Kidney (tissue), 14 donors: ENCODE measurements around the gene HGFAC. TPM values are rescaled to one million over a fixed set of nuclear protein-coding genes. Genes with fewer than 3 reads are reported as not detected.
A peak's percentile ranks its signal among the peaks of the same experiment; 100 is the strongest.

Experiments used
- DNase-seq, 5 donors: peaks; one replicate each; pipeline ENCODE4 v3.0.0-alpha.2; 2013 to 2020
- FAIRE-seq: peaks from 2 replicates; lab custom pipeline; 2012; peaks lifted over from hg19 to GRCh38; lab: Jason Lieb, UNC
- H3K27ac ChIP-seq, 2 donors: one replicate each; pipeline ENCODE4 v1.7.0; 2013; ENCODE audit warnings: low read depth in 2 of 2, low read length in 2 of 2, inconsistent platforms in 1 of 2
- H3K27me3 ChIP-seq: one replicate; pipeline ENCODE4 v1.7.1; 2013; ENCODE audit warnings: low read length, inconsistent platforms; ENCODE audit not compliant: control insufficient read depth, insufficient read depth
- H3K36me3 ChIP-seq, 3 donors: one replicate each; pipeline versions ENCODE4 v1.7.0 to v1.7.1; 2013; ENCODE audit warnings: low read length in 3 of 3, control low read depth in 1 of 3, inconsistent platforms in 1 of 3; ENCODE audit not compliant: insufficient read depth in 3 of 3, control insufficient read depth in 2 of 3
- H3K4me1 ChIP-seq, 3 donors: one replicate each; pipeline versions ENCODE4 v1.7.0 to v1.7.1; 2013; ENCODE audit warnings: low read length in 3 of 3, inconsistent platforms in 1 of 3, low read depth in 1 of 3; ENCODE audit not compliant: control insufficient read depth in 2 of 3, insufficient read depth in 2 of 3
- H3K4me3 ChIP-seq, 3 donors: one replicate each; pipeline versions ENCODE4 v1.7.0 to v1.8.1; 2013; ENCODE audit warnings: low read length in 3 of 3, control low read depth in 1 of 3, inconsistent platforms in 1 of 3
- H3K9ac ChIP-seq, 3 donors: one replicate each; pipeline versions ENCODE4 v1.7.0 to v1.7.1; 2013; ENCODE audit warnings: low read length in 3 of 3, control low read depth in 1 of 3, inconsistent platforms in 1 of 3
- H3K9me3 ChIP-seq, 3 donors: one replicate each; pipeline versions ENCODE4 v1.7.0 to v1.7.1; 2013; ENCODE audit warnings: low read length in 3 of 3, control low read depth in 1 of 3, inconsistent platforms in 1 of 3; ENCODE audit not compliant: control insufficient read depth in 2 of 3, insufficient read depth in 1 of 3
- CTCF ChIP-seq: IDR thresholded peaks from 3 replicates; pipeline ENCODE4 v1.5.1; 2012; ENCODE audit warnings: mild to moderate bottlenecking, moderate library complexity, borderline replicate concordance; ENCODE audit not compliant: insufficient read depth; ENCODE audit errors: extremely low read depth
- intact Hi-C: fragments of 100-400 bp; cut with DNase I; formaldehyde crosslinking; loops from one replicate; pipeline ENCODE4 v1.11.1; 2022
- polyA plus RNA-seq: library from polyadenylated mRNA; stranded (reverse); fragments of 350-450 nt; fragmentation: Illumina TruSeq; extraction: RNeasy Lipid Tissue Mini Kit (QIAGEN cat#74804); gene quantifications from one replicate; pipeline ENCODE4 v1.2.3, GENCODE V29; 2014; ENCODE audit warnings: low read depth, low replicate concordance; ENCODE audit not compliant: insufficient read depth
- total RNA-seq: library from RNA; stranded (reverse); fragmentation: NEBNext Ultra II Directional; extraction: Animal tissue kit (Norgen Biotek cat#: 25700); gene quantifications from one replicate; pipeline ENCODE4 v1.2.1, GENCODE V29; 2021
- donor health status: control.
- donor health status: control.
- donor health status: control.
- donor health status: control.
- donor health status: control.
- donor health status: DM: yes; HTN: yes; CAD: no.
- donor health status: Normal renal cell carcinoma (clear cell type).

The HGFAC gene
- total and polyA plus RNA-seq, 2 donors from 2014 or later = 0.86 to 1.6 TPM

DNA sequence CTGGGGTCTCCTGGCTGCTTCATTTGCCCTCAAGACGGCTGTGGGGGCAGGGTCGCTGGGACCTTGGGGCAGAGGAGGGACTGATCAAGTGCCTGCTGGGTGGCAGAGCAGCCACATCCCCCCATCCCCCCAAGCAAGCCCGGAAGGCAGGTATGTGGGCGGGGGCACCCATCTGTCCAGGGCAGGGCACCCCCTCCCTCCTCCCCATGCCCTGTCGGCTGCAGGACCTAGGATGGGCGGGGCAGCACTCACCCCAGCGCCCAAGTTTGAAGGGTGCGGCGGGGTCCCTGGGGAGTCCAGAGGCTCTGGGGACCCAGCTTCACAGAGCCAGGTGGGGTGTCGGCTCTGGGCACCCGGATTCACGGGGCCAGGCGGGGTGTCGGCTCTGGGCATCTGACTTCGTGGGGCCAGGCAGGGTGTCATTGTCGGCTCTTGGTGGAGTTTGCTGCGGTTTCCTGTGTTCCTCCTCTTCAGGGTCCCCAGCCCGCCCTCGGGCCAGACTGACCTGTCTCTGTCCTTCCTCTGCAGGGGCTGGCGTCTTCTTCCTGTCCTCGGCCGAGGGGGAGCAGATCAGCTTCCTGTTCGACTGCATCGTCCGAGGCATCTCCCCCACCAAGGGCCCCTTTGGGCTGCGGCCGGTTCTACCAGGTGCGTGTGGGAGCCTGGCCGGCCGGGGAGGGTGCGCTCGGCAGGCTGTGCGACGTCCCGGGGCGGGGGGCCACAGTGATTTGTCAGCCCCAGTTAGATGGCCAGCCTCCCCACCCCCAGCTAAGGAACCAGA lies 43.4 kb downstream of the HGFAC start:
- peak; percentile 64 to 89 (median 73) for DNase-seq
- no peak for FAIRE-seq
- H3K27ac ChIP-seq = peak overlapping the region; percentile 32 to 65

GRCh38 chr4:3485886-3486540 lies 44.2 kb downstream of the HGFAC start:
- Histone ChIP-seq H3K4me3 (no peak overlapping the region), H3K9ac (no peak overlapping the region), H3K9me3 (no peaks in the 10 kb centered on the region), H3K27me3 (no peaks in the 10 kb centered on the region), H3K27ac (no peak overlapping the region), H3K36me3 (no peaks in the 10 kb centered on the region), H3K4me1 (peaks cover 0 to 12% (median 0%) of the 10 kb centered on the region in 3 donors)
- FAIRE-seq (no peak), DNase-seq (no peak)
- no peak for TF ChIP-seq CTCF
- intact Hi-C loops = no loop called here

More for the DNA sequence above, 43.4 kb downstream of the HGFAC start:
- Histone ChIP-seq H3K9me3 (no peaks in the 10 kb centered on the region), H3K4me1 (peaks cover 0 to 12% (median 0%) of the 10 kb centered on the region in 3 donors), H3K36me3 (no peaks in the 10 kb centered on the region), H3K4me3 (no peak overlapping the region), H3K9ac (no peak overlapping the region), H3K27me3 (no peaks in the 10 kb centered on the region)
- intact Hi-C loops = no loop called here
- no peak for TF ChIP-seq CTCF

GRCh38 chr4:3486541-3487540 lies 45.1 kb downstream of the HGFAC start:
- no peak for TF ChIP-seq CTCF
- H3K9me3 ChIP-seq = no peaks in the 10 kb centered on the region
- no peak for FAIRE-seq
- peaks cover 0 to 12% (median 0%) of the 10 kb centered on the region in 3 donors for H3K4me1 ChIP-seq
- no peaks in the 10 kb centered on the region for H3K36me3 ChIP-seq
- no peaks in the 10 kb centered on the region for H3K27me3 ChIP-seq
- H3K9ac ChIP-seq = no peak overlapping the region
- no peak overlapping the region for H3K4me3 ChIP-seq
- peak in 1 of 5 donors; percentile 55 for DNase-seq
- no peak overlapping the region for H3K27ac ChIP-seq
- intact Hi-C loops = no loop called here
